Measurements from ENCODE around the gene OGA.

DNA sequence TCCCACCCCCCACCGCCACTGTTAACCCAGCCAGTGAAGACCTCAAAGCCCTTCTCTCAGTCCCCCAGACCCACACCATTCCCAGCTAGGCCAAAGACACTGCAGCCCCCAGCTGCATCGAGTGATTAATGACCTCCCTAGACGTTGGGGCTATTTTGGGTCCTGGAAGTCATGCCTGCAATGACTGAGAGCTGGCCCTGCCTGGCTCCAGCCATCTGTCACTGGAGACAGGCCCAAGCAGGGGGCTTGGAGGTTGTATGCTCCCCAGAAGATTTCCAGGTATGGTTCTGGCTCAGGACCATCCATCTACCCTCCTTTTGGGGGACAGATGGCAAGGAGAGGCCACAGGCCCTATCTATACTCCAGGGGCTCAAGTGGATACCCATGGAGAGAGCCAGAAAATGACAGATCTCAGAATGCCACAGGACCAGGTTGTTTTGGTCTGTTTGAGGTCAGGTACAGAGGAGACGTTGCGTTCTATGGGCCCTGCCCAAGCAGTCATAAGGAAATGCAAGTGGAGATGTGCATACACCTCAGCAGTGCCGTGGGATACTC lies 20.2 kb upstream of the OGA start:
- TF ChIP-seq, protein P1, sequence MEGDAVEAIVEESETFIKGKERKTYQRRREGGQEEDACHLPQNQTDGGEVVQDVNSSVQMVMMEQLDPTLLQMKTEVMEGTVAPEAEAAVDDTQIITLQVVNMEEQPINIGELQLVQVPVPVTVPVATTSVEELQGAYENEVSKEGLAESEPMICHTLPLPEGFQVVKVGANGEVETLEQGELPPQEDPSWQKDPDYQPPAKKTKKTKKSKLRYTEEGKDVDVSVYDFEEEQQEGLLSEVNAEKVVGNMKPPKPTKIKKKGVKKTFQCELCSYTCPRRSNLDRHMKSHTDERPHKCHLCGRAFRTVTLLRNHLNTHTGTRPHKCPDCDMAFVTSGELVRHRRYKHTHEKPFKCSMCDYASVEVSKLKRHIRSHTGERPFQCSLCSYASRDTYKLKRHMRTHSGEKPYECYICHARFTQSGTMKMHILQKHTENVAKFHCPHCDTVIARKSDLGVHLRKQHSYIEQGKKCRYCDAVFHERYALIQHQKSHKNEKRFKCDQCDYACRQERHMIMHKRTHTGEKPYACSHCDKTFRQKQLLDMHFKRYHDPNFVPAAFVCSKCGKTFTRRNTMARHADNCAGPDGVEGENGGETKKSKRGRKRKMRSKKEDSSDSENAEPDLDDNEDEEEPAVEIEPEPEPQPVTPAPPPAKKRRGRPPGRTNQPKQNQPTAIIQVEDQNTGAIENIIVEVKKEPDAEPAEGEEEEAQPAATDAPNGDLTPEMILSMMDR (IDR thresholded peaks at IDR 0.05 in 8 of 11, conservative IDR thresholded peaks at IDR 0.05 in 3 of 11), result no peak
- no peak for TF ChIP-seq POLR2A (IDR thresholded peaks at IDR 0.05)
